GM12878 (cell line): ENCODE results near the gene IGLON5. TPM values are rescaled to one million over a fixed set of nuclear protein-coding genes. Genes with fewer than 3 reads are reported as not detected.

Source experiments
- ATAC-seq: fragments of 200-7000 bp; cut with Tn5 transposase; 3 replicates; pipeline ENCODE4 v1.9.1; 2020; ENCODE audit warnings: mild to moderate bottlenecking, moderate library complexity
- BruUV-seq: library from RNA; stranded (reverse); fragments of 400-500 nt; replicated peaks from 2 replicates; lab custom pipeline; 2021; lab: Mats Ljungman, UMichigan
- CTCF ChIA-PET: fragments of 300-600 bp; sonication (Branson Sonifier 250); formaldehyde crosslinking; extraction: SDS; loops from one replicate; lab custom pipeline; 2021; ENCODE audit warnings: inconsistent platforms; lab: Yijun Ruan, JAX
- POLR2A ChIA-PET: fragments of 350-600 bp; formaldehyde crosslinking; extraction: SDS; loops from one replicate; lab custom pipeline; 2021; ENCODE audit warnings: inconsistent platforms; lab: Charles Lee
- RAD21 ChIA-PET: fragments of 300-600 bp; sonication (Branson Sonifier 250); formaldehyde crosslinking; loops from one replicate; lab custom pipeline; 2023; ENCODE audit warnings: antibody characterized with exemption; ENCODE audit not compliant: unreplicated experiment; lab: Charles Lee
- SMC1A ChIA-PET: fragments of 300-600 bp; sonication (Branson Sonifier 250); formaldehyde crosslinking; loops from one replicate; lab custom pipeline; 2023; ENCODE audit not compliant: unreplicated experiment, uncharacterized antibody; lab: Charles Lee
- DNase-seq: peaks from one replicate; pipeline ENCODE4 v3.0.0-alpha.2; 2011; ENCODE audit warnings: low read depth, low spot score
- FAIRE-seq: peaks from 3 replicates; lab custom pipeline; 2011; peaks lifted over from hg19 to GRCh38; lab: Jason Lieb, UNC
- H2AFZ ChIP-seq: 2 replicates; pipeline ENCODE4 v1.6.0; 2011; ENCODE audit warnings: low read depth, low read length, control low read depth; ENCODE audit not compliant: control insufficient read depth
- H3K27ac ChIP-seq: 2 replicates; pipeline ENCODE4 v1.5.1; 2011; ENCODE audit warnings: control low read depth; ENCODE audit not compliant: control insufficient read depth, insufficient read depth
- H3K27me3 ChIP-seq, 2 experiments: replicated peaks in 1 of 2; 2 replicates each; pipeline versions ENCODE4 v1.6.0 to v1.6.1; 2011; ENCODE audit warnings: low read length in 1 of 2; ENCODE audit not compliant: control insufficient read depth in 2 of 2, insufficient read depth in 2 of 2
- H3K36me3 ChIP-seq, 2 experiments: 2 replicates each; pipeline ENCODE4 v1.5.1; 2011; ENCODE audit warnings: low read length in 1 of 2; ENCODE audit not compliant: control insufficient read depth in 2 of 2, insufficient read depth in 2 of 2
- H3K4me1 ChIP-seq: 2 replicates; pipeline ENCODE4 v1.6.1; 2011; ENCODE audit warnings: mild to moderate bottlenecking, low read length, moderate library complexity, mixed read lengths; ENCODE audit not compliant: control insufficient read depth, insufficient read depth
- H3K4me2 ChIP-seq: 2 replicates; pipeline ENCODE4 v1.6.0; 2011; ENCODE audit warnings: control low read depth; ENCODE audit not compliant: control insufficient read depth, insufficient read depth
- H3K4me3 ChIP-seq: fragments of 200-600 bp; sonication (generic); 2 replicates; pipeline ENCODE4 v1.5.1; 2016
- H3K79me2 ChIP-seq: 2 replicates; pipeline ENCODE4 v1.6.0; 2011; ENCODE audit warnings: low read length; ENCODE audit not compliant: control insufficient read depth, insufficient read depth
- H3K9ac ChIP-seq: 2 replicates; pipeline ENCODE4 v1.8.0; 2011; ENCODE audit warnings: low read length, control low read depth, mixed read lengths; ENCODE audit not compliant: control insufficient read depth, insufficient read depth
- H3K9me3 ChIP-seq: replicated peaks from 3 replicates; pipeline ENCODE4 v1.5.1; 2011; ENCODE audit warnings: mild to moderate bottlenecking, low read length; ENCODE audit not compliant: control insufficient read depth, insufficient read depth
- H4K20me1 ChIP-seq: 2 replicates; pipeline ENCODE4 v1.6.0; 2011; ENCODE audit not compliant: control insufficient read depth, insufficient read depth
- BACH1 ChIP-seq: fragments of 450-650 bp; IDR thresholded peaks from 2 replicates; pipeline ENCODE4 v1.6.1; 2017; ENCODE audit warnings: mild to moderate bottlenecking, borderline replicate concordance
- CEBPB ChIP-seq, 2 experiments: fragments of 150-350 bp in 1 of 2; IDR thresholded peaks; 2 replicates each; pipeline ENCODE4 v1.6.1; 2012 to 2014; ENCODE audit warnings: low read depth in 2 of 2, low read length in 2 of 2, borderline replicate concordance in 1 of 2, inconsistent platforms in 1 of 2
- CHD2 ChIP-seq: IDR thresholded peaks from 2 replicates; pipeline ENCODE4 v1.6.1; 2011; ENCODE audit warnings: low read depth, low read length, improper control_type of control experiment, borderline replicate concordance
- EZH2 ChIP-seq: IDR thresholded peaks from 2 replicates; pipeline ENCODE4 v1.6.1; 2012; ENCODE audit warnings: low read depth, mild to moderate bottlenecking, control low read depth, inconsistent platforms, low read length, borderline replicate concordance; ENCODE audit not compliant: control insufficient read depth
- FOXM1 ChIP-seq: IDR thresholded peaks from 2 replicates; pipeline ENCODE4 v1.6.1; 2012; ENCODE audit warnings: low read depth, mild to moderate bottlenecking, inconsistent platforms, low read length, moderate library complexity
- JUNB ChIP-seq: IDR thresholded peaks from 2 replicates; pipeline ENCODE4 v1.6.1; 2016; ENCODE audit warnings: antibody characterized with exemption, mild to moderate bottlenecking
- KLF5 ChIP-seq: fragments of 450-650 bp; IDR thresholded peaks from 2 replicates; pipeline ENCODE4 v1.6.1; 2014; ENCODE audit warnings: mild to moderate bottlenecking; ENCODE audit not compliant: partially characterized antibody
- NR2C2 ChIP-seq: IDR thresholded peaks from 2 replicates; pipeline ENCODE4 v1.6.1; 2011; ENCODE audit warnings: borderline replicate concordance, low read depth; ENCODE audit not compliant: control insufficient read depth, insufficient read length
- RAD51 ChIP-seq: fragments of 450-650 bp; IDR thresholded peaks from 2 replicates; pipeline ENCODE4 v1.6.1; 2016; ENCODE audit warnings: moderate library complexity, mild to moderate bottlenecking, inconsistent platforms
- SIX5 ChIP-seq: IDR thresholded peaks from 2 replicates; pipeline ENCODE4 v1.6.1; 2011; ENCODE audit warnings: mild to moderate bottlenecking, low read depth, low read length, moderate library complexity; ENCODE audit not compliant: severe bottlenecking
- TAF1 ChIP-seq: IDR thresholded peaks from 2 replicates; pipeline ENCODE4 v1.6.1; 2011; ENCODE audit warnings: mild to moderate bottlenecking, low read depth, low read length, borderline replicate concordance
- YY1 ChIP-seq: IDR thresholded peaks from 2 replicates; pipeline ENCODE4 v1.6.1; 2011; ENCODE audit warnings: low read depth, mild to moderate bottlenecking, low read length
- WGBS: methylation state at CpG from one replicate; pipeline ENCODE4 v1.1.6; 2016; ENCODE audit warnings: low lambda C conversion rate; ENCODE audit not compliant: insufficient replicate concordance, insufficient coverage; ENCODE audit errors: missing lambda C conversion rate; 5-methylcytosine and 5-hydroxymethylcytosine counted together
- in situ Hi-C: fragments of 300-500 bp; cut with MboI; formaldehyde crosslinking; loops from 9 replicates; pipeline ENCODE4 v1.14.3; 2018; ENCODE audit warnings: mixed read lengths
- intact Hi-C: fragments of 100-400 bp; cut with micrococcal nuclease; formaldehyde crosslinking; loops from one replicate; pipeline ENCODE4 v1.14.2; 2022; ENCODE audit not compliant: unreplicated experiment
- polyA plus RNA-seq, 11 experiments: library from polyadenylated mRNA; depleted of rRNA in 4 of 11; unstranded in 6 of 11; stranded (reverse) in 5 of 11; fragments of >200 nt; fragmentation: Nextera tagmentation in 4 of 11; fragmentation: Illumina TruSeq in 1 of 11; extraction: Ambion mirVana in 4 of 11; extraction: Trizol in 1 of 11; gene quantifications; 1 replicate in 1 of 11; 2 replicates in 10 of 11; pipeline versions ENCODE4 v1.2.1 to v1.2.3, GENCODE V29; 2011 to 2016; ENCODE audit warnings: inconsistent platforms in 2 of 11, missing spikeins in 2 of 11, low read depth in 1 of 11
- total RNA-seq, 4 experiments: library from RNA; depleted of rRNA in 3 of 4; stranded (reverse); fragments of >200 nt in 3 of 4; fragmentation: Illumina TruSeq in 1 of 4; extraction: Trizol in 1 of 4; gene quantifications; 2 replicates each; pipeline versions ENCODE4 v1.2.1 to v1.2.3, GENCODE V29; 2013 to 2021
- TF ChIP-seq, protein P1 (sequence below): IDR thresholded peaks from 2 replicates; pipeline ENCODE4 v1.6.1; 2011; ENCODE audit warnings: low read depth, low read length, improper control_type of control experiment, borderline replicate concordance
- TF ChIP-seq, protein P2 (sequence below): fragments of 450-650 bp; IDR thresholded peaks from 2 replicates; pipeline ENCODE4 v1.6.1; 2016; ENCODE audit warnings: mild to moderate bottlenecking

The IGLON5 gene
- total and polyA plus RNA-seq, 10 of the 15 experiments (the other 5 are each of a cell fraction or from before 2014, with no cell fraction given): not detected

DNA sequence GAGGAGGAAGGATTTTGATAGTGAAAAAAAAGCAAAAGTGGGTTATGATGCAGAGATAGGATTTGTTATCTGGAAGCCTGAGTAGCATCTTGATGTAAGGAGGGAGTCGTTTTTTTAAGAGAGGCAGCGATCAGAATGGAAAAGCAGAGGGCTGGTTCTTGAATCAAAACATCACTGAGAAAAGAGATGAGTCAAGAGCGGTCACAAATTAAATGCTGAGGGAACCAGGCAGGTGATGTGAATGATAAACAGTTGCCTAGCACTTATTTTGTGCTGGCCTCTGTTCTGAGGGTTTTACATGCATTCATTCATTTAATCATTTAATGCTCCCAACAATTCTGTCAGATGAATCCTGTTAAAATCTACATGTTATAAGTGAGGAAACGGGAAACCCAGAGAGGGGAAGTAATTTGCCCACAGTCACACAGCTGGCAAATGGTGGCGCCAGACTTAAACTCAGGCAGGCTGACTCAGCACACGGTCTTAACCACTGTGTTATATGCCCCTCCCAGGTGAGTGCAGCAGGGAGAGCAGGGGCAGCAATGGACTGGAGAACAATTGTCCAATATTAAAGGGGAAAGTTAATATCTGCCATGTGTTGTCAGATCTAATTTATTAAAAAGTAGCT is 39.1 kb upstream of the IGLON5 start:
- Histone ChIP-seq H3K27ac (no peak overlapping the region), H3K9me3 (no peaks in the 10 kb centered on the region), H3K9ac (no peak overlapping the region), H3K36me3 (no peaks in the 10 kb centered on the region), H3K79me2 (no peaks in the 10 kb centered on the region), H3K4me3 (no peak overlapping the region), H3K27me3 (no peaks in the 10 kb centered on the region), H3K4me2 (no peak overlapping the region), H3K4me1 (no peaks in the 10 kb centered on the region), H2AFZ (no peak overlapping the region; the same call in 1 of the 2 replicates), H4K20me1 (no peaks in the 10 kb centered on the region)
- ATAC-seq (0 out of 3 replicates have a peak, but pooled peaks have one; percentile 33), FAIRE-seq (no peak), DNase-seq (no peak)
- POLR2A ChIA-PET: interaction anchor here (0.7 kb wide), 1 partner anchor 11 kb away, joined by 3 read pairs; no protein-coding TSS in a partner anchor
- CTCF ChIA-PET: interaction anchor here (1.4 to 4.4 kb wide), 2 partner anchors 12 to 113 kb away, joined by 3 to 21 read pairs; no protein-coding TSS in a partner anchor
- SMC1A ChIA-PET: no interaction called here
- WGBS: 11% methylated on average over 6 of the region's 6 CpGs
- no peak for TF ChIP-seq JUNB
- peak; percentile 62; the same call in 1 of the 2 replicates for TF ChIP-seq YY1
- no peak for TF ChIP-seq CHD2
- BruUV-seq: no TSS peak
- intact Hi-C loops (no loop called here), in situ Hi-C loops (no loop called here)
- RAD21 ChIA-PET: no interaction called here

DNA sequence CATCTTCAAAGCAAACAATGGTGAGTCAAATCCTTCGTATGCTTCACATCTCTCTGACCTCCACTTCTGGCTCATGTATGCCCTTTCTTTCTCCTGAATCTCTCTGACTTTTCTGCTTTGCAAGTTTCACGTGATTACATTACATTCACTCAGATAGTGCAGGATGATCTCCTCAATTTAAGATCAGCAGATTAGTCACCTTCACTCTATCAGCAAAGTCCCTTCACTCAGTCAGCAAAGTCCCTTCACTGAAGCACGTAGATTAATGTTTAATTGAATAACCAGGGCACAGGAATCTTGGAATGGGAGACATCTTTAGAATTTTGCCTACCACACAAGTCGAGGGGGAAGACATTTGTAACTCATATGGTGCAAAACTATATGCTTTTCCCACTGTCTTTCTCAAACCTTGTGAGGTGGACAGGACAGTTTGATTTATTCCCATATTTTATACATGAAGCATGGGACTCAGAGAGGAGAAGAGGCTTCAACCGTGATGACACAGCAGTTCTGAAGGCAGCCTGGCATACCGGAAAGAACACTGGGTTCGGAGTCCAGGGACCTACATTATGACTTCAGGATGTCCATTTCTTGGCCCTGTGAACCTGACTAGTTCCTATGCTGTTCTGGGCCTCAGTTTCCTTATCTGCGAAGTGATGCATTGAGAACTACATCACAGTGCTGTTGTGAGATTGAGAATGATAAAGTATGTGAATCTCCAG is 37.2 kb upstream of the IGLON5 start:
- in situ Hi-C loops: no loop called here
- no peak overlapping the region for H3K9ac ChIP-seq
- RAD21 ChIA-PET: no interaction called here
- no peaks in the 10 kb centered on the region for H3K36me3 ChIP-seq
- DNase-seq (no peak), ATAC-seq (no peak), FAIRE-seq (no peak)
- 32% methylated on average over 8 of the region's 8 CpGs for WGBS
- H3K4me1 ChIP-seq: no peaks in the 10 kb centered on the region
- H4K20me1 ChIP-seq: no peaks in the 10 kb centered on the region
- intact Hi-C loops: no loop called here
- no peak overlapping the region for H2AFZ ChIP-seq
- H3K4me3 ChIP-seq: no peak overlapping the region
- no peaks in the 10 kb centered on the region; the same call in 2 of the 3 replicates for H3K9me3 ChIP-seq
- POLR2A ChIA-PET: no interaction called here
- H3K27me3 ChIP-seq: no peaks in the 10 kb centered on the region
- H3K27ac ChIP-seq: no peak overlapping the region
- SMC1A ChIA-PET: no interaction called here
- no peaks in the 10 kb centered on the region for H3K79me2 ChIP-seq
- CTCF ChIA-PET: interaction anchor here (0.9 kb wide), 1 partner anchor 14 kb away, joined by 4 read pairs; no protein-coding TSS in a partner anchor
- BruUV-seq: no TSS peak
- H3K4me2 ChIP-seq: no peak overlapping the region
- no peak for TF ChIP-seq RAD51
- no peak for TF ChIP-seq BACH1
- TF ChIP-seq FOXM1: no peak
- no peak for TF ChIP-seq KLF5
- TF ChIP-seq EZH2: no peak
- no peak for TF ChIP-seq CEBPB (IDR thresholded peaks at IDR 0.05; ENCODE audit: borderline replicate concordance in 1 of 2, low read depth in 2 of 2, low read length in 2 of 2)
- TF ChIP-seq TAF1: no peak
- TF ChIP-seq NR2C2: no peak
- TF ChIP-seq, protein P1, sequence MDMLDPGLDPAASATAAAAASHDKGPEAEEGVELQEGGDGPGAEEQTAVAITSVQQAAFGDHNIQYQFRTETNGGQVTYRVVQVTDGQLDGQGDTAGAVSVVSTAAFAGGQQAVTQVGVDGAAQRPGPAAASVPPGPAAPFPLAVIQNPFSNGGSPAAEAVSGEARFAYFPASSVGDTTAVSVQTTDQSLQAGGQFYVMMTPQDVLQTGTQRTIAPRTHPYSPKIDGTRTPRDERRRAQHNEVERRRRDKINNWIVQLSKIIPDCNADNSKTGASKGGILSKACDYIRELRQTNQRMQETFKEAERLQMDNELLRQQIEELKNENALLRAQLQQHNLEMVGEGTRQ: no peak
- TF ChIP-seq SIX5: no peak
- TF ChIP-seq, protein P2, sequence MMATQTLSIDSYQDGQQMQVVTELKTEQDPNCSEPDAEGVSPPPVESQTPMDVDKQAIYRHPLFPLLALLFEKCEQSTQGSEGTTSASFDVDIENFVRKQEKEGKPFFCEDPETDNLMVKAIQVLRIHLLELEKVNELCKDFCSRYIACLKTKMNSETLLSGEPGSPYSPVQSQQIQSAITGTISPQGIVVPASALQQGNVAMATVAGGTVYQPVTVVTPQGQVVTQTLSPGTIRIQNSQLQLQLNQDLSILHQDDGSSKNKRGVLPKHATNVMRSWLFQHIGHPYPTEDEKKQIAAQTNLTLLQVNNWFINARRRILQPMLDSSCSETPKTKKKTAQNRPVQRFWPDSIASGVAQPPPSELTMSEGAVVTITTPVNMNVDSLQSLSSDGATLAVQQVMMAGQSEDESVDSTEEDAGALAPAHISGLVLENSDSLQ: no peak
